HG03521 (cell line): Measurements from ENCODE around the gene ZC3H14.

Source experiments
- ATAC-seq: cut with Tn5 transposase; IDR thresholded peaks from one replicate; pipeline ENCODE4 v1.9.1; 2021; ENCODE audit warnings: mild to moderate bottlenecking, moderate library complexity; ENCODE audit not compliant: unreplicated experiment

The ZC3H14 gene

GRCh38 chr14:88669346-88669745 is 106.5 kb downstream of the ZC3H14 start:
- no peak for ATAC-seq
